B cell (primary cell): ENCODE measurements around the gene EYS.

Source experiments
- EZH2 ChIP-seq: IDR thresholded peaks from 2 replicates; pipeline ENCODE4 v1.6.1; 2012; ENCODE audit warnings: borderline replicate concordance, low read depth, mild to moderate bottlenecking, moderate library complexity, low read length; ENCODE audit not compliant: insufficient read depth, poor library complexity, severe bottlenecking
- TF ChIP-seq, protein P1 (sequence below): fragments of 200-600 bp; IDR thresholded peaks from one replicate; pipeline ENCODE4 v1.8.0; 2022; ENCODE audit warnings: antibody characterized with exemption, mild to moderate bottlenecking

DNA sequence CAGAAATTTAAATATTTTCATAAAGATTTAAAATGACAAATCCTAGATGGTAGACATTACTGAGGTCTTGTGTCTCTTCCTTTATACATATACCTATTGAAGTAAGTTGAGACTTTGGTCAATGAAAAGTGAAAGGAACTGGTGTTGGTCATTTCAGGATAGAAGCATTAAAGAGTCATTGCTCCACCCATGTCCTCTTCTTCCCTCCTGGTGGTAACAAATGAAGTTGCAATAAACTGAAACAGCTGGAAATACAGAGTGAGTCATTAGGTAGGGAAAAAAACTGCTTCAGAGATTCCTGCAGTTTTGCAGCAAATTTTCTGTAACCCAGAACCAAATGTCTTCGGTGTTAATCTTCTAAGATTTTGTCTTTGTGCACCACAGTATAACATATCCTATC lies 448.0 kb downstream of the EYS start:
- TF ChIP-seq, protein P1, sequence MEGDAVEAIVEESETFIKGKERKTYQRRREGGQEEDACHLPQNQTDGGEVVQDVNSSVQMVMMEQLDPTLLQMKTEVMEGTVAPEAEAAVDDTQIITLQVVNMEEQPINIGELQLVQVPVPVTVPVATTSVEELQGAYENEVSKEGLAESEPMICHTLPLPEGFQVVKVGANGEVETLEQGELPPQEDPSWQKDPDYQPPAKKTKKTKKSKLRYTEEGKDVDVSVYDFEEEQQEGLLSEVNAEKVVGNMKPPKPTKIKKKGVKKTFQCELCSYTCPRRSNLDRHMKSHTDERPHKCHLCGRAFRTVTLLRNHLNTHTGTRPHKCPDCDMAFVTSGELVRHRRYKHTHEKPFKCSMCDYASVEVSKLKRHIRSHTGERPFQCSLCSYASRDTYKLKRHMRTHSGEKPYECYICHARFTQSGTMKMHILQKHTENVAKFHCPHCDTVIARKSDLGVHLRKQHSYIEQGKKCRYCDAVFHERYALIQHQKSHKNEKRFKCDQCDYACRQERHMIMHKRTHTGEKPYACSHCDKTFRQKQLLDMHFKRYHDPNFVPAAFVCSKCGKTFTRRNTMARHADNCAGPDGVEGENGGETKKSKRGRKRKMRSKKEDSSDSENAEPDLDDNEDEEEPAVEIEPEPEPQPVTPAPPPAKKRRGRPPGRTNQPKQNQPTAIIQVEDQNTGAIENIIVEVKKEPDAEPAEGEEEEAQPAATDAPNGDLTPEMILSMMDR = no peak
- no peak for TF ChIP-seq EZH2
